A673 (cell line): ENCODE data around the gene PDGFRB. TPM values are rescaled to one million over a fixed set of nuclear protein-coding genes. Genes with fewer than 3 reads are reported as not detected.

ENCODE experiments used
- BruUV-seq: library from RNA; stranded (reverse); fragments of 400-500 nt; replicated peaks from 2 replicates; lab custom pipeline; 2021; lab: Mats Ljungman, UMichigan
- CTCF ChIA-PET: fragments of 300-600 bp; sonication (Branson Sonifier 250); formaldehyde crosslinking; loops from one replicate; lab custom pipeline; 2022; ENCODE audit warnings: antibody characterized with exemption; lab: Charles Lee
- POLR2A ChIA-PET: fragments of 300-600 bp; sonication (Branson Sonifier 250); formaldehyde crosslinking; loops from one replicate; lab custom pipeline; 2022; ENCODE audit warnings: antibody characterized with exemption; ENCODE audit not compliant: low non-redundant PET; lab: Charles Lee
- DNase-seq: peaks from one replicate; pipeline ENCODE4 v3.0.0-alpha.2; 2015; ENCODE audit warnings: low spot score
- H3K27ac ChIP-seq: fragments of 200-600 bp; sonication (generic); 2 replicates; pipeline ENCODE4 v1.5.1; 2016; ENCODE audit warnings: mixed run types, low read depth, mild to moderate bottlenecking, mixed read lengths, antibody characterized with exemption, low read length; ENCODE audit not compliant: poor library complexity, severe bottlenecking
- H3K27me3 ChIP-seq: fragments of 200-600 bp; sonication (generic); replicated peaks from 2 replicates; pipeline ENCODE4 v1.6.1; 2017; ENCODE audit warnings: mixed run types, low read depth, mild to moderate bottlenecking, mixed read lengths, antibody characterized with exemption, low read length; ENCODE audit not compliant: insufficient read depth, poor library complexity
- H3K36me3 ChIP-seq: fragments of 200-600 bp; sonication (generic); 2 replicates; pipeline ENCODE4 v1.6.1; 2016; ENCODE audit warnings: mixed run types, mild to moderate bottlenecking, mixed read lengths, antibody characterized with exemption, low read length; ENCODE audit not compliant: insufficient read depth, poor library complexity, severe bottlenecking
- H3K4me1 ChIP-seq: fragments of 200-600 bp; sonication (generic); 2 replicates; pipeline ENCODE4 v1.6.1; 2017; ENCODE audit warnings: mixed run types, mild to moderate bottlenecking, mixed read lengths, antibody characterized with exemption, low read length; ENCODE audit not compliant: insufficient read depth, poor library complexity, severe bottlenecking
- H3K4me3 ChIP-seq: fragments of 200-600 bp; sonication (generic); 2 replicates; pipeline ENCODE4 v1.5.1; 2016; ENCODE audit warnings: low read depth, mixed run types, mild to moderate bottlenecking, mixed read lengths, low read length; ENCODE audit not compliant: poor library complexity, severe bottlenecking
- H3K9me3 ChIP-seq: fragments of 200-600 bp; sonication (generic); 2 replicates; pipeline ENCODE4 v1.6.1; 2016; ENCODE audit warnings: mixed run types, low read depth, mild to moderate bottlenecking, mixed read lengths, antibody characterized with exemption, low read length; ENCODE audit not compliant: poor library complexity, severe bottlenecking
- EZH2 ChIP-seq: fragments of 200-600 bp; sonication (generic); IDR thresholded peaks from 2 replicates; pipeline ENCODE4 v1.6.1; 2017; ENCODE audit warnings: borderline replicate concordance, low read depth, mild to moderate bottlenecking, mixed read lengths, antibody characterized with exemption, low read length; ENCODE audit not compliant: poor library complexity, severe bottlenecking
- intact Hi-C: fragments of 100-400 bp; cut with micrococcal nuclease; formaldehyde crosslinking; loops from one replicate; pipeline ENCODE4 v1.10.0; 2022; ENCODE audit not compliant: unreplicated experiment
- total RNA-seq: library from RNA; stranded (reverse); gene quantifications from 2 replicates; pipeline ENCODE4 v1.2.3, GENCODE V29; 2021
- TF ChIP-seq, protein P1 (sequence below): fragments of 300-800, 200-600 bp; sonication (generic); conservative IDR thresholded peaks from 2 replicates; pipeline ENCODE4 v1.5.1; 2017; ENCODE audit warnings: low read depth, mild to moderate bottlenecking, antibody characterized with exemption, low read length, moderate library complexity, mixed read lengths

The PDGFRB gene
- total RNA-seq, 1 experiment from 2014 or later, result 25.9 TPM

GRCh38 chr5:150196514-150196913 is 40.9 kb upstream of the PDGFRB start:
- DNase-seq, result no peak
- no peaks in the 10 kb centered on the region for H3K4me1 ChIP-seq
- no peak overlapping the region for H3K4me3 ChIP-seq
- peaks cover 4% of the 10 kb centered on the region for H3K27me3 ChIP-seq
- intact Hi-C loops, result no loop called here
- H3K27ac ChIP-seq, result no peak overlapping the region
- no peaks in the 10 kb centered on the region for H3K9me3 ChIP-seq
- no peaks in the 10 kb centered on the region for H3K36me3 ChIP-seq
- CTCF ChIA-PET, result no interaction called here
- BruUV-seq, result no TSS peak
- TF ChIP-seq, protein P1, sequence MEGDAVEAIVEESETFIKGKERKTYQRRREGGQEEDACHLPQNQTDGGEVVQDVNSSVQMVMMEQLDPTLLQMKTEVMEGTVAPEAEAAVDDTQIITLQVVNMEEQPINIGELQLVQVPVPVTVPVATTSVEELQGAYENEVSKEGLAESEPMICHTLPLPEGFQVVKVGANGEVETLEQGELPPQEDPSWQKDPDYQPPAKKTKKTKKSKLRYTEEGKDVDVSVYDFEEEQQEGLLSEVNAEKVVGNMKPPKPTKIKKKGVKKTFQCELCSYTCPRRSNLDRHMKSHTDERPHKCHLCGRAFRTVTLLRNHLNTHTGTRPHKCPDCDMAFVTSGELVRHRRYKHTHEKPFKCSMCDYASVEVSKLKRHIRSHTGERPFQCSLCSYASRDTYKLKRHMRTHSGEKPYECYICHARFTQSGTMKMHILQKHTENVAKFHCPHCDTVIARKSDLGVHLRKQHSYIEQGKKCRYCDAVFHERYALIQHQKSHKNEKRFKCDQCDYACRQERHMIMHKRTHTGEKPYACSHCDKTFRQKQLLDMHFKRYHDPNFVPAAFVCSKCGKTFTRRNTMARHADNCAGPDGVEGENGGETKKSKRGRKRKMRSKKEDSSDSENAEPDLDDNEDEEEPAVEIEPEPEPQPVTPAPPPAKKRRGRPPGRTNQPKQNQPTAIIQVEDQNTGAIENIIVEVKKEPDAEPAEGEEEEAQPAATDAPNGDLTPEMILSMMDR, result no peak
- no peak for TF ChIP-seq EZH2
- POLR2A ChIA-PET, result no interaction called here

GRCh38 chr5:150195736-150196485 is 40.3 kb upstream of the PDGFRB start:
- H3K9me3 ChIP-seq, result no peaks in the 10 kb centered on the region
- no peak overlapping the region for H3K27ac ChIP-seq
- TF ChIP-seq, protein P1, result no peak
- no peak for TF ChIP-seq EZH2
- no peak overlapping the region for H3K4me3 ChIP-seq
- H3K4me1 ChIP-seq, result no peaks in the 10 kb centered on the region
- no TSS peak for BruUV-seq
- no peaks in the 10 kb centered on the region for H3K36me3 ChIP-seq
- ChIA-PET CTCF (no interaction called here), POLR2A (no interaction called here)
- no peak for DNase-seq
- intact Hi-C loops, result no loop called here
- H3K27me3 ChIP-seq, result peaks cover 7% of the 10 kb centered on the region

GRCh38 chr5:150192462-150192861 is 36.8 kb upstream of the PDGFRB start:
- intact Hi-C loops, result no loop called here

More at GRCh38 chr5:150192462-150192861, 36.8 kb upstream of the PDGFRB start:
- TF ChIP-seq, protein P1, result no peak
- TF ChIP-seq EZH2, result no peak
- DNase-seq, result no peak
- BruUV-seq, result no TSS peak
- POLR2A ChIA-PET, result no interaction called here
- H3K9me3 ChIP-seq, result no peaks in the 10 kb centered on the region
- H3K4me1 ChIP-seq, result no peaks in the 10 kb centered on the region
- no peaks in the 10 kb centered on the region for H3K36me3 ChIP-seq
- CTCF ChIA-PET, result interaction anchor here (1.4 kb wide), 1 partner anchor 17 kb away, joined by 4 read pairs; no protein-coding TSS in a partner anchor
- H3K27me3 ChIP-seq, result peaks cover 38% of the 10 kb centered on the region
- no peak overlapping the region for H3K27ac ChIP-seq
- H3K4me3 ChIP-seq, result no peak overlapping the region
